Skin of body (tissue), 2 donors: Measurements from ENCODE around the gene ARHGAP24. TPM values are rescaled to one million over a fixed set of nuclear protein-coding genes. Genes with fewer than 3 reads are reported as not detected.

Experiments used
- DNase-seq: peaks from one replicate; lab custom pipeline; 2025; lab: John Stamatoyannopoulos, UW
- total RNA-seq: library from RNA; depleted of rRNA; stranded (reverse); fragments of >200 nt; gene quantifications from one replicate; pipeline ENCODE4 v1.2.3, GENCODE V29; 2014

Gene ARHGAP24
- 78.8 TPM for total RNA-seq

- DNase-seq = peak; percentile 97
These were observed at the start of gene ARHGAP24 for GRCh38 chr4:85474818-85475630. Gene ARHGAP24 (plus strand): TSS chr4:85475150.

GRCh38 chr4:85426366-85426765 is 48.6 kb upstream of the ARHGAP24 start:
- no peak for DNase-seq

- DNase-seq = no peak
These were observed 47.8 kb upstream of the ARHGAP24 start for GRCh38 chr4:85427123-85427522.

- no peak for DNase-seq
These were observed 44.7 kb upstream of the ARHGAP24 start for GRCh38 chr4:85430226-85430625.

- DNase-seq = no peak
These were observed 44.3 kb upstream of the ARHGAP24 start for GRCh38 chr4:85430697-85431096.

GRCh38 chr4:85431156-85431555 is 43.8 kb upstream of the ARHGAP24 start:
- no peak for DNase-seq

- peak; percentile 72 for DNase-seq
These were observed 43.0 kb upstream of the ARHGAP24 start for GRCh38 chr4:85431881-85432485.

GRCh38 chr4:85445050-85445639 is 29.8 kb upstream of the ARHGAP24 start:
- no peak for DNase-seq

- no peak for DNase-seq
These were observed 28.6 kb upstream of the ARHGAP24 start for GRCh38 chr4:85446141-85446861.

GRCh38 chr4:85448906-85449890 is 25.8 kb upstream of the ARHGAP24 start:
- DNase-seq = peak; percentile 76

GRCh38 chr4:85452058-85452731 is 22.8 kb upstream of the ARHGAP24 start:
- peak; percentile 66 for DNase-seq

- no peak for DNase-seq
These were observed 19.0 kb upstream of the ARHGAP24 start for GRCh38 chr4:85455942-85456341.

- peak; percentile 18 for DNase-seq
These were observed 17.0 kb upstream of the ARHGAP24 start for GRCh38 chr4:85457752-85458467.

GRCh38 chr4:85459736-85460135 is 15.2 kb upstream of the ARHGAP24 start:
- DNase-seq = no peak

GRCh38 chr4:85474356-85474755 is 594 bp upstream of the ARHGAP24 start:
- peak; percentile 72 for DNase-seq

GRCh38 chr4:85475631-85476233 is 782 bp downstream of the ARHGAP24 start:
- peak; percentile 55 for DNase-seq

GRCh38 chr4:85476381-85476780 is 1.4 kb downstream of the ARHGAP24 start:
- peak; percentile 50 for DNase-seq

- DNase-seq = no peak
These were observed 2.6 kb downstream of the ARHGAP24 start for GRCh38 chr4:85477534-85477933.

- DNase-seq = peak; percentile 32
These were observed 3.6 kb downstream of the ARHGAP24 start for GRCh38 chr4:85478576-85478975.
